H1 (cell line): ENCODE measurements around the gene IDI2. TPM values are rescaled to one million over a fixed set of nuclear protein-coding genes. Genes with fewer than 3 reads are reported as not detected.

Experiments used
- CTCF ChIA-PET: fragments of 300-600 bp; sonication (Branson Sonifier 250); formaldehyde crosslinking; loops from one replicate; lab custom pipeline; 2021; ENCODE audit not compliant: partially characterized antibody; lab: Charles Lee
- POLR2A ChIA-PET: fragments of 300-600 bp; sonication (Branson Sonifier 250); formaldehyde crosslinking; loops from one replicate; lab custom pipeline; 2021; ENCODE audit warnings: inconsistent platforms; ENCODE audit not compliant: partially characterized antibody; lab: Charles Lee
- DNase-seq, 2 experiments: peaks; one replicate each; pipeline versions ENCODE4 v3.0.0 to v3.0.0-alpha.2; 2010 to 2022; ENCODE audit warnings: low spot score in 2 of 2, low read depth in 1 of 2, mixed read lengths in 1 of 2
- FAIRE-seq: peaks from 2 replicates; lab custom pipeline; 2011; peaks lifted over from hg19 to GRCh38; lab: Jason Lieb, UNC
- H2AFZ ChIP-seq: 2 replicates; pipeline ENCODE4 v1.8.1; 2012; ENCODE audit warnings: low read length, inconsistent platforms
- H2AK5ac ChIP-seq: 2 replicates; pipeline ENCODE4 v1.6.1; 2013; ENCODE audit warnings: low read depth, low read length
- H2BK120ac ChIP-seq: replicated peaks from 2 replicates; pipeline ENCODE3; 2013; ENCODE audit warnings: low read depth, low read length, inconsistent platforms
- H2BK12ac ChIP-seq: 2 replicates; pipeline ENCODE4 v1.6.1; 2013; ENCODE audit warnings: low read depth, low read length
- H2BK15ac ChIP-seq: 2 replicates; pipeline ENCODE4 v1.6.1; 2013; ENCODE audit warnings: low read length
- H2BK20ac ChIP-seq: 2 replicates; pipeline ENCODE4 v1.6.1; 2013; ENCODE audit warnings: low read length
- H2BK5ac ChIP-seq: 2 replicates; pipeline ENCODE4 v1.6.1; 2013; ENCODE audit warnings: low read depth, low read length
- H3K14ac ChIP-seq: 2 replicates; pipeline ENCODE4 v1.6.1; 2013; ENCODE audit warnings: inconsistent platforms; ENCODE audit not compliant: insufficient read length
- H3K18ac ChIP-seq: 2 replicates; pipeline ENCODE4 v1.6.1; 2013; ENCODE audit warnings: low read length; ENCODE audit errors: extremely low read depth
- H3K23ac ChIP-seq: 2 replicates; pipeline ENCODE4 v1.6.1; 2013; ENCODE audit warnings: inconsistent platforms; ENCODE audit not compliant: insufficient read length
- H3K23me2 ChIP-seq: 2 replicates; pipeline ENCODE4 v1.6.1; 2013; ENCODE audit warnings: low read depth, low read length
- H3K27ac ChIP-seq: 2 replicates; pipeline ENCODE4 v1.6.1; 2011; ENCODE audit warnings: low read depth, low read length, inconsistent platforms
- H3K27me3 ChIP-seq, 4 experiments: replicated peaks in 1 of 4; 1 replicate in 1 of 4; 2 replicates in 3 of 4; pipeline versions ENCODE4 v1.6.1 to v1.8.1; 2011 to 2013; ENCODE audit warnings: low read length in 3 of 4, mild to moderate bottlenecking in 3 of 4, inconsistent platforms in 2 of 4, mixed read lengths in 2 of 4, moderate library complexity in 1 of 4; ENCODE audit not compliant: control insufficient read depth in 3 of 4, insufficient read depth in 3 of 4; ENCODE audit errors: extremely low read depth in 1 of 4
- H3K36me3 ChIP-seq, 4 experiments: 2 replicates each; pipeline versions ENCODE4 v1.6.1 to v1.8.1; 2011 to 2013; ENCODE audit warnings: mild to moderate bottlenecking in 4 of 4, low read length in 3 of 4, moderate library complexity in 2 of 4, control low read depth in 1 of 4, inconsistent platforms in 1 of 4; ENCODE audit not compliant: insufficient read depth in 4 of 4, control insufficient read depth in 2 of 4
- H3K4ac ChIP-seq: replicated peaks from 2 replicates; pipeline ENCODE3; 2013; ENCODE audit warnings: low read length, low read depth, mixed read lengths, inconsistent platforms; ENCODE audit not compliant: insufficient read length
- H3K4me1 ChIP-seq, 4 experiments: replicated peaks in 1 of 4; 1 replicate in 1 of 4; 2 replicates in 3 of 4; pipeline versions ENCODE4 v1.6.1 to v1.8.1; 2011 to 2013; ENCODE audit warnings: low read length in 3 of 4, inconsistent platforms in 2 of 4, mixed read lengths in 1 of 4; ENCODE audit not compliant: insufficient read depth in 4 of 4, control insufficient read depth in 3 of 4
- H3K4me2 ChIP-seq, 2 experiments: 2 replicates each; pipeline versions ENCODE4 v1.6.1 to v1.8.1; 2011 to 2013; ENCODE audit warnings: low read depth in 2 of 2, low read length in 2 of 2, control low read depth in 1 of 2, inconsistent platforms in 1 of 2, mild to moderate bottlenecking in 1 of 2; ENCODE audit not compliant: insufficient read depth in 1 of 2
- H3K4me3 ChIP-seq, 4 experiments: fragments of 200-600, 300-600 bp in 1 of 4; sonication (generic), shearing (Covaris generic), sonication (Bioruptor Twin) in 1 of 4; 2 replicates each; pipeline versions ENCODE4 v1.5.1 to v1.8.1; 2011 to 2016; ENCODE audit warnings: low read length in 4 of 4, low read depth in 3 of 4, control low read depth in 2 of 4, inconsistent platforms in 2 of 4, mild to moderate bottlenecking in 2 of 4, mixed read lengths in 1 of 4, moderate library complexity in 1 of 4; ENCODE audit not compliant: insufficient read depth in 2 of 4; ENCODE audit errors: extremely low read depth in 1 of 4
- H3K56ac ChIP-seq: replicated peaks from 2 replicates; pipeline ENCODE3; 2013; ENCODE audit warnings: low read depth, mild to moderate bottlenecking, mixed read lengths, low read length, inconsistent platforms; ENCODE audit not compliant: insufficient read length
- H3K79me1 ChIP-seq: 2 replicates; pipeline ENCODE4 v1.6.1; 2013; ENCODE audit warnings: low read depth, low read length, control low read depth
- H3K79me2 ChIP-seq, 2 experiments: 2 replicates each; pipeline versions ENCODE4 v1.6.1 to v1.8.1; 2012 to 2013; ENCODE audit warnings: low read length in 2 of 2, mild to moderate bottlenecking in 2 of 2, inconsistent platforms in 1 of 2; ENCODE audit not compliant: insufficient read depth in 2 of 2, control insufficient read depth in 1 of 2
- H3K9ac ChIP-seq, 4 experiments: replicated peaks in 1 of 4; 1 replicate in 1 of 4; 2 replicates in 3 of 4; pipeline versions ENCODE4 v1.6.1 to v1.8.1; 2011 to 2013; ENCODE audit warnings: low read depth in 3 of 4, low read length in 3 of 4, control low read depth in 2 of 4, mild to moderate bottlenecking in 2 of 4, moderate library complexity in 2 of 4, inconsistent platforms in 1 of 4; ENCODE audit errors: extremely low read depth in 1 of 4
- H3K9me3 ChIP-seq, 2 experiments: 2 replicates each; pipeline versions ENCODE4 v1.6.1 to v1.8.1; 2012 to 2013; ENCODE audit warnings: mild to moderate bottlenecking in 2 of 2, moderate library complexity in 2 of 2, control low read depth in 1 of 2, inconsistent platforms in 1 of 2, low read depth in 1 of 2, low read length in 1 of 2, mixed read lengths in 1 of 2; ENCODE audit not compliant: insufficient read depth in 2 of 2
- H4K20me1 ChIP-seq, 2 experiments: replicated peaks in 1 of 2; 2 replicates each; pipeline versions ENCODE3 to v1.8.1; 2011 to 2013; ENCODE audit warnings: inconsistent platforms in 2 of 2, low read length in 2 of 2, mild to moderate bottlenecking in 1 of 2; ENCODE audit not compliant: insufficient read depth in 2 of 2, control insufficient read depth in 1 of 2
- H4K5ac ChIP-seq: 2 replicates; pipeline ENCODE4 v1.6.1; 2013; ENCODE audit warnings: low read length, low read depth, mixed read lengths, inconsistent platforms; ENCODE audit not compliant: insufficient read length
- H4K8ac ChIP-seq: 2 replicates; pipeline ENCODE4 v1.8.0; 2013; ENCODE audit warnings: mild to moderate bottlenecking, moderate library complexity, low read length, inconsistent platforms; ENCODE audit not compliant: insufficient read depth; ENCODE audit errors: extremely low read depth
- H4K91ac ChIP-seq: replicated peaks from 2 replicates; pipeline ENCODE3; 2013; ENCODE audit warnings: low read length, mixed read lengths, inconsistent platforms; ENCODE audit not compliant: insufficient read length
- HDAC2 ChIP-seq, 2 experiments: fragments of 300-600 bp in 1 of 2; sonication (generic) in 1 of 2; IDR thresholded peaks; 2 replicates each; pipeline ENCODE4 v1.6.1; 2011 to 2012; ENCODE audit warnings: low read depth in 2 of 2, low read length in 2 of 2, mild to moderate bottlenecking in 2 of 2, moderate library complexity in 2 of 2, borderline replicate concordance in 1 of 2, inconsistent platforms in 1 of 2
- POLR2AphosphoS5 ChIP-seq: IDR thresholded peaks from 2 replicates; pipeline ENCODE4 v1.6.1; 2011; ENCODE audit warnings: low read depth, low read length
- WGBS, 2 experiments: shearing (Covaris generic) in 1 of 2; methylation state at CpG; one replicate each; pipeline versions ENCODE4 v1.1.6 to v1.1.7; 2013 to 2015; ENCODE audit warnings: low lambda C conversion rate in 2 of 2, mixed read lengths in 2 of 2, inconsistent platforms in 1 of 2, low coverage in 1 of 2, missing lambda C conversion rate in 1 of 2; ENCODE audit not compliant: insufficient replicate concordance in 2 of 2, insufficient coverage in 1 of 2, insufficient read length in 1 of 2; ENCODE audit errors: extremely low coverage in 1 of 2, missing lambda C conversion rate in 1 of 2; 5-methylcytosine and 5-hydroxymethylcytosine counted together
- polyA plus RNA-seq, 7 experiments: library from polyadenylated mRNA; depleted of rRNA in 3 of 7; stranded (reverse) in 5 of 7; unstranded in 2 of 7; fragments of >200 nt in 5 of 7; fragments of 200-250 nt in 2 of 7; gene quantifications; 1 replicate in 5 of 7; 2 replicates in 1 of 7; 4 replicates in 1 of 7; pipeline versions ENCODE4 v1.2.1 to v1.2.3, GENCODE V29; 2011 to 2013; ENCODE audit warnings: missing spikeins in 2 of 7, mixed read lengths in 2 of 7
- total RNA-seq: library from RNA; stranded (reverse); fragmentation: NEBNext Ultra II Directional; extraction: Animal tissue kit (Norgen Biotek cat#: 25700); gene quantifications from 2 replicates; pipeline ENCODE4 v1.2.1, GENCODE V29; 2021

IDI2 gene
- total and polyA plus RNA-seq, 2 of the 8 experiments (the other 6 are each of a cell fraction or from before 2014, with no cell fraction given), result not detected

GRCh38 chr10:986881-987619 is 38.6 kb downstream of the IDI2 start:
- ChIA-PET POLR2A (interaction anchor here (0.7 to 5.7 kb wide), 20 partner anchors 8 to 118 kb away, joined by 3 to 34 read pairs (median 6); partner anchors contain the start of genes IDI1 and LARP4B), CTCF (interaction anchor here (0.6 to 3.5 kb wide), 7 partner anchors 14 to 196 kb away, joined by 3 to 16 read pairs (median 3); no protein-coding TSS in a partner anchor)
- Histone ChIP-seq H3K4ac (no peak overlapping the region), H3K27me3 (no peaks in the 10 kb centered on the region), H3K4me1 (peaks cover 0 to 3% (median 1%) of the 10 kb centered on the region in 4 experiments; a peak in 3 of 7 replicates), H2BK120ac (no peak overlapping the region), H3K9me3 (no peaks in the 10 kb centered on the region), H3K79me1 (peaks cover 2% of the 10 kb centered on the region; the same call in 1 of the 2 replicates), H3K9ac (peak overlapping the region; percentile 9 to 92 (median 82); a peak in 6 of 7 replicates), H2AFZ (no peak overlapping the region), H4K91ac (no peak overlapping the region), H3K23ac (no peak overlapping the region), H3K27ac (no peak overlapping the region), H3K56ac (no peak overlapping the region), H2BK20ac (no peak overlapping the region), H4K20me1 (peaks cover 4 to 7% of the 10 kb centered on the region in 2 experiments), H3K14ac (no peak overlapping the region), H3K79me2 (peaks cover 28 to 42% of the 10 kb centered on the region in 2 experiments), H2BK15ac (no peak overlapping the region), H2BK5ac (no peak overlapping the region), H3K18ac (no peak overlapping the region), H2AK5ac (no peak overlapping the region), H4K5ac (no peak overlapping the region), H3K4me2 (peak overlapping the region; percentile 63 to 86), H4K8ac (no peak overlapping the region), H2BK12ac (no peak overlapping the region; the same call in 1 of the 2 replicates), H3K36me3 (no peaks in the 10 kb centered on the region; a peak in 1 of 8 replicates), H3K4me3 (peak overlapping the region; percentile 83 to 99 (median 93)), H3K23me2 (peaks cover 10% of the 10 kb centered on the region)
- DNase-seq (no peak), FAIRE-seq (no peak)
- TF ChIP-seq HDAC2 (IDR thresholded peaks at IDR 0.05; ENCODE audit: borderline replicate concordance in 1 of 2, low read depth in 2 of 2, low read length in 2 of 2), result no peak
- 0 out of 2 replicates have a peak, but pooled peaks have one; percentile 6 for TF ChIP-seq POLR2AphosphoS5
- 75% methylated on average over 14 of the region's 14 CpGs; no CpG with 5 or more reads in 1 of the 2 experiments for WGBS, 2 experiments
